ENCODE measurements around the gene PRDM11. TPM values are rescaled to one million over a fixed set of nuclear protein-coding genes. Genes with fewer than 3 reads are reported as not detected.

PRDM11 gene
- total RNA-seq, 4 donors from 2014 or later, result 4.4 to 10.7 (median 7.0) TPM

DNA sequence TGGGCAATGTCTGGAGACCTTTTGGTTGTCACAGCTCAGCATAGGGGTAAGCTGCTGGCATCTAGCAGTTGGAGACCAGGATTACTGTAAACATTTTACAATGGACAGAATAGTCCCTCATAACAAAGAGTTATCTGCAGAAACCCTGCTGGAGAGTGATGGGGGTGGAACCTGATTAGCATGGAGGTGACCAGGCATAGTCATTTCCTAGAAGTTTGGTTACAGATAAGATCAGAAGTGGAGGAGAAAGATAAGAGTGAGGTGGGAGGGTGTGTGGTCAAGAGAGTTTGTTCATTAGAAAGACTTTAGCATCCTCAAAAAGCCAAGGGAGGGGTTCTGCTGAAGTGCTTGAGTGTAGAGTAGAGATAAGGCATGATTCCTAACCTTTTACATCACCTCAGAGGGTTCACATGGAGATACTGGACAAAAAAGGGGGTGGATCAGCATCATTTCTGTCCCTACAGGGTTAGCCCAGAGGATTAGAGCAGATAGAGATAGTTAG, 38.8 kb downstream of the PRDM11 start:
- Histone ChIP-seq H3K27ac (no peak overlapping the region), H3K9me3 (no peaks in the 10 kb centered on the region), H3K4me3 (no peak overlapping the region), H3K36me3 (peaks cover 0 to 6% (median 0%) of the 10 kb centered on the region in 3 donors), H3K27me3 (no peaks in the 10 kb centered on the region), H3K4me1 (peaks cover 0 to 4% (median under 1%) of the 10 kb centered on the region in 4 donors)
- no peak for DNase-seq
- TF ChIP-seq POLR2A (IDR thresholded peaks at IDR 0.05) (no peak), CTCF (IDR thresholded peaks at IDR 0.05) (no peak)

DNA sequence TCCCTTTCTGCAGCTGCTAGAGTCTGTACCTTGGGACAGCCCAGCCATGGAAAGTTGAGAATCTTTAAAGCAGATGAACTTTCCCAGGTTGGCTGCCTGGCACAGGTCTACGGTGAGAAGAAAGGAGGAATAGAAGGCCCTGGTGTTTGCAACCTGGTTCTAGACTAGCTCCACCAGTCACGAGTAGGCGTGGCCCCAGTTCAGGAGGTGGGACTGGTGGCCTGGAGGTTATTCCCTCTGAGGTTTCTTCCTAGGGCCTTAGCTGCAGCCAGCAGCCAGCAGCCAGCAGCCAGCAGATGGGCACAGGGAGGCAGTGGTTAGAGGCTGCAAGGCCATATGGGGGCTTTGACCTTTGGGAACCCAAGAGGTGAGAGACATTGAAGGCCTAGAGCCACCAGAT, 40.9 kb downstream of the PRDM11 start:
- TF ChIP-seq POLR2A (IDR thresholded peaks at IDR 0.05), result no peak
- TF ChIP-seq CTCF (IDR thresholded peaks at IDR 0.05), result no peak
- Histone ChIP-seq H3K27me3 (no peaks in the 10 kb centered on the region), H3K4me3 (no peak overlapping the region), H3K4me1 (no peaks in the 10 kb centered on the region), H3K27ac (no peak overlapping the region), H3K9me3 (no peaks in the 10 kb centered on the region), H3K36me3 (peaks cover 0 to 6% (median 0%) of the 10 kb centered on the region in 3 donors)
- no peak for DNase-seq

- Histone ChIP-seq H3K36me3 (peaks cover 0 to 6% (median 0%) of the 10 kb centered on the region in 3 donors), H3K9me3 (no peaks in the 10 kb centered on the region)
- TF ChIP-seq POLR2A (IDR thresholded peaks at IDR 0.05) (no peak), CTCF (IDR thresholded peaks at IDR 0.05) (no peak)
Measured at GRCh38 chr11:45188127-45188526, 41.7 kb downstream of the PRDM11 start.

DNA sequence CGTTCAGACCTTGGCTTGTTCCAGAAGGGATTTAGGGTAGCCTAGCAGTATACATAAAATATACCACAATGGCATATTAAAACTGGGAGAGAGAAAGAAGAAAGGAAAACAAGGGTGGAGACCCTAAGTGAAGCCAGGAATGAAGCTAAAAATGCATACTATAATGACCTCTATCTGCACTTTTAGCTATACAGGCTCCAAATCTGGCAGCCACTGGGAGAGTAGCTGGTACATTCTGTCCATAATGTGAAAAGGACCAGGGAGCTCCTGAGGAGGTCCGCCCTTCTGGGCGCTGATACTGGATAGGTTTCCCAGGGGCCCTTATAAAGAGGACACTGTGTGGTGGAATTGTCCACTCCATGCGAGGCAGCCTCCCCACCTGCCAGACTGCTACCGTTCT, 42.8 kb downstream of the PRDM11 start:
- Histone ChIP-seq H3K4me3 (no peak overlapping the region), H3K9me3 (no peaks in the 10 kb centered on the region), H3K27me3 (no peaks in the 10 kb centered on the region), H3K27ac (no peak overlapping the region), H3K36me3 (peaks cover 0 to 6% (median 0%) of the 10 kb centered on the region in 3 donors), H3K4me1 (no peaks in the 10 kb centered on the region)
- no peak for TF ChIP-seq CTCF (IDR thresholded peaks at IDR 0.05)
- TF ChIP-seq POLR2A (IDR thresholded peaks at IDR 0.05), result no peak
- no peak for DNase-seq

More at GRCh38 chr11:45188127-45188526, 41.7 kb downstream of the PRDM11 start:
- Histone ChIP-seq H3K4me1 (no peaks in the 10 kb centered on the region), H3K27ac (no peak overlapping the region), H3K27me3 (no peaks in the 10 kb centered on the region), H3K4me3 (no peak overlapping the region)
- DNase-seq, result no peak

DNA sequence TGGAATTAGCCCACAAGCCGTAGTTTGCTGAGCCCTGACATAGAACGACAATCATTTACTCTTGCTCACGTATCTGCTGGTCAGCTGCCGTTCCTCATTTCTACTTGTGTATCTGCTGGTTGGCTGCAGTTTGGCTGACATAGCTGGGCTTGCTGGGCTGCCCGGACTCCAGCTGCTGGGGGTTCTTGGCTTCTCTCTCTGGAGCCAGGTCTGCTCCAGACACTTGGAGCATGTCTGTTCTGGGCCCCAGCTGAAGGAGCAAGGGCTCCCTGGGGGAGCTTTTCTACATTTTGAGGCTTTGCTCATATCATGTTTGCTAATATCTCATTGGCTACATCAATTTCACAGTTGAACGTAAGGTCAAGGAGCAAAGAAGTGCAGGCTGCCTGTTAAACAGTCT, 47.3 kb downstream of the PRDM11 start:
- no peaks in the 10 kb centered on the region for H3K36me3 ChIP-seq
- H3K27me3 ChIP-seq, result no peaks in the 10 kb centered on the region
- TF ChIP-seq CTCF (IDR thresholded peaks at IDR 0.05), result no peak
- no peak for TF ChIP-seq POLR2A (IDR thresholded peaks at IDR 0.05)
- DNase-seq, result no peak
- no peak overlapping the region for H3K27ac ChIP-seq
- no peaks in the 10 kb centered on the region for H3K9me3 ChIP-seq
- no peaks in the 10 kb centered on the region for H3K4me1 ChIP-seq
- no peak overlapping the region for H3K4me3 ChIP-seq

DNA sequence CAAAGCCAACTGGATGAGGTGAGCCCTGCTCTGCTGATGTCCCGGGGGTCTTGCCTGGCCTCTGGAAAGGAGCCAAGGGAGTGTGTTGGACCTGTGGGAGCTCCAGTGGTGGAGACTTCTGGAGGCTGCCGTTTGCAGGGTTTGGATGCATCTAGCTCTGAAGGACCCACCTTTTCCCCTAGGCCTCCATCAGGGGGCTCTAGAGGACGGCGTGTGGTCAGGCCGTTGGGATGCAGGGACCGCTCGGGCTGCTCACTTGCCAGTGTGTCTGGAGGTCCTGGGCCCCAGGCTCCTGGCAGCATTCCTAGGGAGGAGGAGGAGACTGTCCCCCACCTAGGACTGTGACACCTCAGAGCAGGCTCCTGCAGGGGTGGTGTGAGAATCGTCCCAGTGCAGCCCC, 58.3 kb downstream of the PRDM11 start:
- peaks cover 0 to 8% (median 0%) of the 10 kb centered on the region in 4 donors for H3K4me1 ChIP-seq
- no peaks in the 10 kb centered on the region for H3K27me3 ChIP-seq
- H3K27ac ChIP-seq, result no peak overlapping the region
- H3K36me3 ChIP-seq, result peaks cover 0 to 3% (median 0%) of the 10 kb centered on the region in 3 donors
- DNase-seq, result no peak
- no peaks in the 10 kb centered on the region for H3K9me3 ChIP-seq
- H3K4me3 ChIP-seq, result no peak overlapping the region
- TF ChIP-seq CTCF (IDR thresholded peaks at IDR 0.05) (no peak), POLR2A (IDR thresholded peaks at IDR 0.05) (no peak)
